ENCODE measurements around the gene CBLC. TPM values are rescaled to one million over a fixed set of nuclear protein-coding genes. Genes with fewer than 3 reads are reported as not detected.

Gene CBLC, protein sequence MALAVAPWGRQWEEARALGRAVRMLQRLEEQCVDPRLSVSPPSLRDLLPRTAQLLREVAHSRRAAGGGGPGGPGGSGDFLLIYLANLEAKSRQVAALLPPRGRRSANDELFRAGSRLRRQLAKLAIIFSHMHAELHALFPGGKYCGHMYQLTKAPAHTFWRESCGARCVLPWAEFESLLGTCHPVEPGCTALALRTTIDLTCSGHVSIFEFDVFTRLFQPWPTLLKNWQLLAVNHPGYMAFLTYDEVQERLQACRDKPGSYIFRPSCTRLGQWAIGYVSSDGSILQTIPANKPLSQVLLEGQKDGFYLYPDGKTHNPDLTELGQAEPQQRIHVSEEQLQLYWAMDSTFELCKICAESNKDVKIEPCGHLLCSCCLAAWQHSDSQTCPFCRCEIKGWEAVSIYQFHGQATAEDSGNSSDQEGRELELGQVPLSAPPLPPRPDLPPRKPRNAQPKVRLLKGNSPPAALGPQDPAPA
- 14.2 and 15.9 TPM in 2 replicates for total RNA-seq (2021)
- long read RNA-seq, transcript CBLC-202 (10 exons, 1,441 nt): minor isoform, 15 of 126 reads
- long read RNA-seq, transcript CBLC-201 (11 exons, 1,579 nt): major isoform, 88 of 126 reads
- long read RNA-seq, partial matches to known transcripts: 3 of 126 reads
- long read RNA-seq, other reads (novel, unspliced or antisense): 20 of 126 reads

DNA sequence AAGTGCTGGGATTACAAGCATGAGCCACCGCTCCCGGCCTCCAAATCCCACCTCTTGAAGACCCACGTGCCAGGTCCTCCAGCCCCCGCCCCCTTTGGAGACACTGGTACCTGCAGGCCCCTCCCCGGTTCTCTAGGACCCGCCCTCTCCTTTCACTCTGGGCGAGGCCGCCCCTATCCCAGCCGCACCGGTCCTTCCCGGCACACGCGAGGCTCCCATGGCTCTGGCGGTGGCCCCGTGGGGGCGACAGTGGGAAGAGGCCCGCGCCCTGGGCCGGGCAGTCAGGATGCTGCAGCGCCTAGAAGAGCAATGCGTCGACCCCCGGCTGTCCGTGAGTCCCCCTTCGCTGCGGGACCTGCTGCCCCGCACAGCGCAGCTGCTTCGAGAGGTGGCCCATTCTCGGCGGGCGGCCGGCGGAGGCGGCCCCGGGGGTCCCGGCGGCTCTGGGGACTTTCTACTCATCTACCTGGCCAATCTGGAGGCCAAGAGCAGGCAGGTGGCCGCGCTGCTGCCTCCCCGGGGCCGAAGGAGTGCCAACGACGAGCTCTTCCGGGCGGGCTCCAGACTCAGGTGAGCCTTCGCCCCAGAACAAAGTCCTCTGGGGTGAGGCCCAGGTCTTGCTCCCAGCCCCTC is at the start of gene CBLC:
Gene CBLC, plus strand, starts transcription at position 176 of the 633 bp plus-strand sequence. Its CDS starts 42 bp downstream, at position 218.
- peaks cover 11% of the 10 kb centered on the region for H3K27me3 Mint-ChIP-seq (ENCODE audit: low read depth)
- peaks cover 3% of the 10 kb centered on the region; the same call in 1 of the 2 replicates for H3K27me3 ChIP-seq (ENCODE audit: insufficient read depth, low read length)
- H2AK5ac ChIP-seq (ENCODE audit: insufficient read length, low read length): no peak within 1 kb of the TSS
- H2BK20ac ChIP-seq (ENCODE audit: low read depth, low read length, poor library complexity, severe bottlenecking): no peak within 1 kb of the TSS
- no peak within 1 kb of the TSS for H2BK12ac ChIP-seq (ENCODE audit: insufficient read length, low read depth, low read length)
- no peak within 1 kb of the TSS for H3K23ac ChIP-seq (ENCODE audit: insufficient read length, low read depth, low read length)
- no peak within 1 kb of the TSS for H3T11ph ChIP-seq (ENCODE audit: low read length)
- H4K20me1 ChIP-seq (ENCODE audit: control insufficient read depth, insufficient read depth, insufficient read length): peaks cover 2% of the 10 kb centered on the region
- TF ChIP-seq, protein P1, sequence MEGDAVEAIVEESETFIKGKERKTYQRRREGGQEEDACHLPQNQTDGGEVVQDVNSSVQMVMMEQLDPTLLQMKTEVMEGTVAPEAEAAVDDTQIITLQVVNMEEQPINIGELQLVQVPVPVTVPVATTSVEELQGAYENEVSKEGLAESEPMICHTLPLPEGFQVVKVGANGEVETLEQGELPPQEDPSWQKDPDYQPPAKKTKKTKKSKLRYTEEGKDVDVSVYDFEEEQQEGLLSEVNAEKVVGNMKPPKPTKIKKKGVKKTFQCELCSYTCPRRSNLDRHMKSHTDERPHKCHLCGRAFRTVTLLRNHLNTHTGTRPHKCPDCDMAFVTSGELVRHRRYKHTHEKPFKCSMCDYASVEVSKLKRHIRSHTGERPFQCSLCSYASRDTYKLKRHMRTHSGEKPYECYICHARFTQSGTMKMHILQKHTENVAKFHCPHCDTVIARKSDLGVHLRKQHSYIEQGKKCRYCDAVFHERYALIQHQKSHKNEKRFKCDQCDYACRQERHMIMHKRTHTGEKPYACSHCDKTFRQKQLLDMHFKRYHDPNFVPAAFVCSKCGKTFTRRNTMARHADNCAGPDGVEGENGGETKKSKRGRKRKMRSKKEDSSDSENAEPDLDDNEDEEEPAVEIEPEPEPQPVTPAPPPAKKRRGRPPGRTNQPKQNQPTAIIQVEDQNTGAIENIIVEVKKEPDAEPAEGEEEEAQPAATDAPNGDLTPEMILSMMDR (conservative IDR thresholded peaks at IDR 0.05): 0 out of 3 replicates have a peak, but pooled peaks have one; percentile 27
- H2AFZ ChIP-seq (ENCODE audit: low read length): no peak within 1 kb of the TSS
- H3K4ac ChIP-seq (ENCODE audit: low read depth, low read length): no peak within 1 kb of the TSS
- DNase-seq: peak; percentile 97
- no peaks in the 10 kb centered on the region for H3K9me3 ChIP-seq (ENCODE audit: control insufficient read depth, low read depth, low read length)
- H3K4me1 ChIP-seq (ENCODE audit: insufficient read depth, low read length): no peaks in the 10 kb centered on the region; the same call in 1 of the 2 replicates
- peak within 1 kb of the TSS; percentile 54 to 78 for H3K4me3 Mint-ChIP-seq
- H3K9me3 Mint-ChIP-seq: no peaks in the 10 kb centered on the region; a peak in 2 of 5 replicates
- WGBS (ENCODE audit: extremely low coverage, insufficient read length, low lambda C conversion rate): no CpG with 5 or more reads among the region's 47 CpGs
- H3K56ac ChIP-seq (ENCODE audit: insufficient read length, low read depth, low read length): no peak within 1 kb of the TSS
- H3K4me2 ChIP-seq (ENCODE audit: insufficient read depth, insufficient read length, low read length): peak within 1 kb of the TSS; percentile 47
- no peak within 1 kb of the TSS for H4K91ac ChIP-seq (ENCODE audit: insufficient read length, low read depth, low read length)
- peaks cover 4% of the 10 kb centered on the region for H3K23me2 ChIP-seq (ENCODE audit: insufficient read length, low read depth, low read length, poor library complexity, severe bottlenecking)
- H2BK120ac ChIP-seq (ENCODE audit: low read depth, low read length, poor library complexity, severe bottlenecking): no peak within 1 kb of the TSS
- H3K79me2 ChIP-seq (ENCODE audit: insufficient read depth, low read length): no peaks in the 10 kb centered on the region
- peak within 1 kb of the TSS; percentile 39 for H3K9ac ChIP-seq (ENCODE audit: extremely low read depth, insufficient read length, low read length)
- no peak within 1 kb of the TSS for H4K5ac ChIP-seq (ENCODE audit: insufficient read length, low read depth, low read length)
- H3K27ac ChIP-seq (ENCODE audit: insufficient read length, low read depth, low read length): no peak within 1 kb of the TSS
- H3K36me3 Mint-ChIP-seq (ENCODE audit: insufficient read depth in 1 of 3, low read depth in 3 of 3): no peaks in the 10 kb centered on the region
- peak within 1 kb of the TSS; percentile 45 for H3K18ac ChIP-seq (ENCODE audit: insufficient read length, low read depth, low read length)
- H2BK15ac ChIP-seq (ENCODE audit: low read depth, low read length): no peak within 1 kb of the TSS
- H3K4me1 Mint-ChIP-seq: peaks cover 3 to 7% of the 10 kb centered on the region in 2 experiments; a peak in 2 of 4 replicates
- no peak within 1 kb of the TSS; a peak in 1 of 7 replicates for H3K27ac Mint-ChIP-seq
- H4K8ac ChIP-seq (replicated peaks; ENCODE audit: insufficient read length, low read depth, low read length): no peak within 1 kb of the TSS
- no peak within 1 kb of the TSS for H2BK5ac ChIP-seq (ENCODE audit: insufficient read length, low read length)
- peak within 1 kb of the TSS; percentile 65; the same call in 1 of the 2 replicates for H3K14ac ChIP-seq (ENCODE audit: insufficient read depth, low read length)
- H3K79me1 ChIP-seq (ENCODE audit: insufficient read depth, low read depth, low read length, poor library complexity, severe bottlenecking): no peaks in the 10 kb centered on the region
